Ascending aorta (tissue), 2 donors: ENCODE results near the gene DISP3. TPM values are rescaled to one million over a fixed set of nuclear protein-coding genes. Genes with fewer than 3 reads are reported as not detected.

Experiments used
- DNase-seq, 2 donors: peaks; one replicate each; pipeline ENCODE4 v3.0.0-alpha.2; 2019; ENCODE audit warnings: low spot score in 2 of 2
- H3K27ac ChIP-seq, 2 donors: fragments of 200-600 bp; sonication (generic); one replicate each; pipeline ENCODE4 v1.5.1; 2016 to 2017; ENCODE audit warnings: mild to moderate bottlenecking in 1 of 2
- H3K27me3 ChIP-seq: fragments of 200-600 bp; sonication (generic); one replicate; pipeline ENCODE4 v1.5.1; 2017
- H3K36me3 ChIP-seq, 2 donors: fragments of 200-600 bp; sonication (generic); one replicate each; pipeline ENCODE4 v1.5.1; 2016
- H3K4me1 ChIP-seq, 2 donors: fragments of 200-600 bp; sonication (generic); one replicate each; pipeline ENCODE4 v1.5.1; 2016 to 2017; ENCODE audit warnings: mild to moderate bottlenecking in 1 of 2
- H3K4me3 ChIP-seq, 2 donors: fragments of 200-600 bp; sonication (generic); one replicate each; pipeline ENCODE4 v1.5.1; 2016 to 2017; ENCODE audit warnings: mild to moderate bottlenecking in 1 of 2
- H3K9me3 ChIP-seq, 2 donors: fragments of 200-600 bp; sonication (generic); one replicate each; pipeline ENCODE4 v1.5.1; 2016
- CTCF ChIP-seq, 3 experiments: fragments of 200-600 bp in 2 of 3; fragments of 450-650 bp in 1 of 3; sonication (generic) in 2 of 3; IDR thresholded peaks; one replicate each; pipeline ENCODE4 v1.5.1; 2016 to 2019; ENCODE audit warnings: antibody characterized with exemption in 3 of 3, mild to moderate bottlenecking in 1 of 3, moderate library complexity in 1 of 3
- intact Hi-C: fragments of 100-400 bp; cut with DNase I; formaldehyde crosslinking; loops from one replicate; pipeline ENCODE4 v1.15.1; 2023
- total RNA-seq: library from RNA; depleted of rRNA; stranded (reverse); fragments of >200 nt; gene quantifications from one replicate; pipeline ENCODE4 v1.1.0, GENCODE V29; 2016

DISP3 gene
- total RNA-seq, 1 donor from 2014 or later: not detected

- no peak for TF ChIP-seq CTCF (IDR thresholded peaks at IDR 0.05)
- Histone ChIP-seq H3K4me3 (no peak overlapping the region), H3K27me3 (no peaks in the 10 kb centered on the region), H3K27ac (no peak overlapping the region), H3K36me3 (no peaks in the 10 kb centered on the region), H3K9me3 (no peaks in the 10 kb centered on the region), H3K4me1 (no peaks in the 10 kb centered on the region)
- DNase-seq: peak in 1 of 2 donors; percentile 54
- intact Hi-C loops: no loop called here
Measured at GRCh38 chr1:11529330-11529729, 50.4 kb downstream of the DISP3 start.

GRCh38 chr1:11529763-11530730, 51.1 kb downstream of the DISP3 start:
- Histone ChIP-seq H3K27ac (no peak overlapping the region), H3K27me3 (no peaks in the 10 kb centered on the region), H3K9me3 (no peaks in the 10 kb centered on the region), H3K36me3 (no peaks in the 10 kb centered on the region), H3K4me1 (no peaks in the 10 kb centered on the region), H3K4me3 (no peak overlapping the region)
- no peak for TF ChIP-seq CTCF (IDR thresholded peaks at IDR 0.05)
- DNase-seq: peak in 1 of 2 donors; percentile 53
- intact Hi-C loops: no loop called here

GRCh38 chr1:11530731-11531311, 51.9 kb downstream of the DISP3 start:
- Histone ChIP-seq H3K4me1 (no peaks in the 10 kb centered on the region), H3K27ac (no peak overlapping the region), H3K9me3 (no peaks in the 10 kb centered on the region), H3K27me3 (no peaks in the 10 kb centered on the region), H3K36me3 (no peaks in the 10 kb centered on the region), H3K4me3 (no peak overlapping the region)
- intact Hi-C loops: no loop called here
- no peak for TF ChIP-seq CTCF (IDR thresholded peaks at IDR 0.05)
- DNase-seq: peak in 1 of 2 donors; percentile 50

- H3K4me3 ChIP-seq: no peak overlapping the region
- H3K9me3 ChIP-seq: no peaks in the 10 kb centered on the region
- intact Hi-C loops: no loop called here
- no peaks in the 10 kb centered on the region for H3K36me3 ChIP-seq
- no peaks in the 10 kb centered on the region for H3K27me3 ChIP-seq
- no peak for TF ChIP-seq CTCF (IDR thresholded peaks at IDR 0.05)
- H3K4me1 ChIP-seq: no peaks in the 10 kb centered on the region
- no peak overlapping the region for H3K27ac ChIP-seq
- peak in 1 of 2 donors; percentile 47 for DNase-seq
Measured at GRCh38 chr1:11531314-11531870, 52.4 kb downstream of the DISP3 start.

- no peak overlapping the region for H3K4me3 ChIP-seq
- no peak overlapping the region for H3K27ac ChIP-seq
- no peaks in the 10 kb centered on the region for H3K36me3 ChIP-seq
- no peaks in the 10 kb centered on the region for H3K9me3 ChIP-seq
- DNase-seq: no peak
- H3K4me1 ChIP-seq: no peaks in the 10 kb centered on the region
- intact Hi-C loops: no loop called here
- TF ChIP-seq CTCF (IDR thresholded peaks at IDR 0.05): no peak
- H3K27me3 ChIP-seq: no peaks in the 10 kb centered on the region
Measured at GRCh38 chr1:11531943-11532342, 53.0 kb downstream of the DISP3 start.
